ENCODE measurements around the gene DNAJC7. TPM values are rescaled to one million over a fixed set of nuclear protein-coding genes. Genes with fewer than 3 reads are reported as not detected.

DNAJC7 gene
- polyA plus RNA-seq, 1 of the 3 experiments (the other 2 are of a cell fraction) = 38.8 TPM

- no peak for DNase-seq
- Histone ChIP-seq H3K9ac (no peak overlapping the region), H3K9me3 (no peaks in the 10 kb centered on the region), H3K27me3 (ENCODE audit: insufficient read depth) (no peaks in the 10 kb centered on the region), H3K27ac (ENCODE audit: low read depth in 2 of 2, low read length in 1 of 2) (no peak overlapping the region), H4K20me1 (ENCODE audit: insufficient read depth) (no peaks in the 10 kb centered on the region), H3K4me1 (ENCODE audit: control insufficient read depth in 1 of 2, insufficient read depth in 2 of 2, low read depth in 1 of 2, low read length in 1 of 2) (no peaks in the 10 kb centered on the region), H3K36me3 (replicated peaks in 1 of 2; ENCODE audit: control insufficient read depth in 1 of 2, insufficient read depth in 2 of 2, low read length in 1 of 2) (peaks cover 79 to 86% of the 10 kb centered on the region in 2 experiments), H3K4me3 (ENCODE audit: low read depth in 2 of 2, low read length in 1 of 2) (no peak overlapping the region), H2AFZ (ENCODE audit: low read depth) (no peak overlapping the region), H3F3A (replicated peaks; ENCODE audit: insufficient read depth) (peaks cover 6% of the 10 kb centered on the region), H3K4me2 (no peak overlapping the region), H3K9me2 (no peaks in the 10 kb centered on the region), H3K79me2 (ENCODE audit: insufficient read depth) (peaks cover 6% of the 10 kb centered on the region; the same call in 1 of the 2 replicates)
- POLR2A ChIA-PET = no interaction called here
- WGBS (ENCODE audit: low lambda C conversion rate) = 94% methylated on average over 2 of the region's 2 CpGs
- CTCF ChIA-PET = interaction anchor here (1.2 to 2.0 kb wide), 2 partner anchors 14 to 194 kb away, joined by 3 to 5 read pairs; no protein-coding TSS in a partner anchor
- no peak for TF ChIP-seq PBX3 (IDR thresholded peaks at IDR 0.05)
Measured at GRCh38 chr17:41988418-41988817, 28.8 kb downstream of the DNAJC7 start.

- Histone ChIP-seq H3K79me2 (ENCODE audit: insufficient read depth) (peaks cover 6% of the 10 kb centered on the region; the same call in 1 of the 2 replicates), H3K36me3 (replicated peaks in 1 of 2; ENCODE audit: control insufficient read depth in 1 of 2, insufficient read depth in 2 of 2, low read length in 1 of 2) (peaks cover 79 to 83% of the 10 kb centered on the region in 2 experiments), H3K4me2 (no peak overlapping the region), H3K27me3 (ENCODE audit: insufficient read depth) (no peaks in the 10 kb centered on the region), H3K4me3 (ENCODE audit: low read depth in 2 of 2, low read length in 1 of 2) (no peak overlapping the region), H3K9ac (no peak overlapping the region), H3K27ac (ENCODE audit: low read depth in 2 of 2, low read length in 1 of 2) (no peak overlapping the region), H3F3A (replicated peaks; ENCODE audit: insufficient read depth) (peaks cover 6% of the 10 kb centered on the region), H3K4me1 (ENCODE audit: control insufficient read depth in 1 of 2, insufficient read depth in 2 of 2, low read depth in 1 of 2, low read length in 1 of 2) (no peaks in the 10 kb centered on the region), H4K20me1 (ENCODE audit: insufficient read depth) (no peaks in the 10 kb centered on the region), H2AFZ (ENCODE audit: low read depth) (no peak overlapping the region), H3K9me3 (no peaks in the 10 kb centered on the region), H3K9me2 (no peaks in the 10 kb centered on the region)
- CTCF ChIA-PET = interaction anchor here (2.0 kb wide), 1 partner anchor 13 kb away, joined by 5 read pairs; no protein-coding TSS in a partner anchor
- TF ChIP-seq FOXM1 (IDR thresholded peaks at IDR 0.05; ENCODE audit: low read depth) = no peak
- TF ChIP-seq FOSL2 (IDR thresholded peaks at IDR 0.05; ENCODE audit: borderline replicate concordance, low read depth) = no peak
- TF ChIP-seq SIN3A (IDR thresholded peaks at IDR 0.05; ENCODE audit: borderline replicate concordance, low read depth, low read length) = no peak
- no peak for TF ChIP-seq USF2 (IDR thresholded peaks at IDR 0.05; ENCODE audit: borderline replicate concordance, low read depth, low read length)
- TF ChIP-seq IRF3 (IDR thresholded peaks at IDR 0.05; ENCODE audit: low read depth, low read length) = no peak
- no peak for TF ChIP-seq PBX3 (IDR thresholded peaks at IDR 0.05)
- TF ChIP-seq TAF1 (IDR thresholded peaks at IDR 0.05; ENCODE audit: borderline replicate concordance, low read depth, low read length) = no peak
- no peak for TF ChIP-seq EZH2phosphoT487 (IDR thresholded peaks at IDR 0.05; ENCODE audit: borderline replicate concordance, low read depth)
- no peak for TF ChIP-seq CTCF (IDR thresholded peaks at IDR 0.05)
- no peak for TF ChIP-seq TCF12 (IDR thresholded peaks at IDR 0.05)
- no peak for TF ChIP-seq REST (IDR thresholded peaks at IDR 0.05; ENCODE audit: low read depth, low read length)
- TF ChIP-seq MAX (IDR thresholded peaks at IDR 0.05; ENCODE audit: low read depth) = no peak
- no peak for TF ChIP-seq EP300 (IDR thresholded peaks at IDR 0.05; ENCODE audit: borderline replicate concordance in 1 of 2, low read depth in 1 of 2, low read length in 1 of 2)
- no peak for DNase-seq
- POLR2A ChIA-PET = no interaction called here
- WGBS (ENCODE audit: low lambda C conversion rate) = 94% methylated on average over 2 of the region's 3 CpGs
Measured at GRCh38 chr17:41987642-41988041, 29.6 kb downstream of the DNAJC7 start.
